ENCODE results near the gene SLC17A5. TPM values are rescaled to one million over a fixed set of nuclear protein-coding genes. Genes with fewer than 3 reads are reported as not detected.
"Not testable (repeated sequence)": the region's sequence is repeated elsewhere in the genome, so short reads cannot be mapped to it uniquely, and the experiment has no call there.

The SLC17A5 gene, protein sequence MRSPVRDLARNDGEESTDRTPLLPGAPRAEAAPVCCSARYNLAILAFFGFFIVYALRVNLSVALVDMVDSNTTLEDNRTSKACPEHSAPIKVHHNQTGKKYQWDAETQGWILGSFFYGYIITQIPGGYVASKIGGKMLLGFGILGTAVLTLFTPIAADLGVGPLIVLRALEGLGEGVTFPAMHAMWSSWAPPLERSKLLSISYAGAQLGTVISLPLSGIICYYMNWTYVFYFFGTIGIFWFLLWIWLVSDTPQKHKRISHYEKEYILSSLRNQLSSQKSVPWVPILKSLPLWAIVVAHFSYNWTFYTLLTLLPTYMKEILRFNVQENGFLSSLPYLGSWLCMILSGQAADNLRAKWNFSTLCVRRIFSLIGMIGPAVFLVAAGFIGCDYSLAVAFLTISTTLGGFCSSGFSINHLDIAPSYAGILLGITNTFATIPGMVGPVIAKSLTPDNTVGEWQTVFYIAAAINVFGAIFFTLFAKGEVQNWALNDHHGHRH
- 10 to 100 TPM in 1 of 2 donors, 1 to 10 TPM in 1; 9.1 to 12.7 TPM for total RNA-seq
- long read RNA-seq, transcript SLC17A5-201 (11 exons, 3,455 nt): major isoform, 8 of 16 reads
- long read RNA-seq, partial matches to known transcripts: 0 of 16 reads
- long read RNA-seq, other reads (novel, unspliced or antisense): 8 of 16 reads

DNA sequence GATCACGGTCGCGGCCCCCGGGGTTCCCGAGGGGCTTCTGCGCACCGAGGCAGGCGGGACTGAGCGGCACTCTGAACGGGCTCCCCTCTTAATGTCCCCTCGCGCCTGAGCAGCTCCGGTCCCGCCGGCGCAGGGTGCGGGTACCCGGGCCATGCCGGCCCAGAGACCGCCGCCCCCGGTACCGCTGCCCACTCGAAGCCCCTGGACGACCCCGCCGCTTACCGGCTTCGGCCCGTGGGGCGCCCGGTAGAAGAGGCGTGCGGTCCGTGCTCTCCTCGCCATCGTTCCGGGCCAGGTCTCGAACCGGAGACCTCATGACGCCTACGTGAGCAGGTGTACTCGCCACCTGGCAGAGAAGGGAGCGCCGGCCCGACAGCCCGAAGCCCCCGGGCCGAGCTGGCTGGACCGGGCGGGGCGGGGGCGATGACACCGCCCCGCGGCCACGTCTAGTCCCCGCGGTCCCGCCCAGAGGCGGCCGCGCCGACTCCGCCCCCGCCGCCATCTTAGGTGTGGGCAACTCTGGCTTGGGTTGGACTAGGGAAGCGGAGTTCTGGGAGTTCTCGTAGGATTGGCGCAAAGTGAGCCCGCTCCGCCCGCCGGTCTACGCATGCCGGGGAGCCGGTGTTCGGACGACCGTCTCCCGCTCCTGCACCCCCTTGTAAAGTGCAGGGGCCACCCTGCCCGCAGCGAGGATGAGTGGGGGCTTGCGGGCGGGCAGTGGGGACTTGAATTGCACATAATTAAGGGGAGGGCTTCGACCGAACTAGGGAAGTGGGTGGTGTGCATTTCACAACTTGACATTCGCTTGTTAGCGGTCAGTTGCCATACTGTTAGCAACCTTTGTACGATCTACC lies at the start of gene SLC17A5:
Gene SLC17A5, minus strand, starts transcription at position 422 of the 854 bp plus-strand sequence. Its CDS starts 106 bp downstream, at position 316.
- ATAC-seq: peak; percentile 98 to 99
- intact Hi-C loops (cut with DNase I): loop anchor here in 1 of 2 donors (5.0 kb wide), 1 partner anchor 136 kb away; no protein-coding TSS in a partner anchor

DNA sequence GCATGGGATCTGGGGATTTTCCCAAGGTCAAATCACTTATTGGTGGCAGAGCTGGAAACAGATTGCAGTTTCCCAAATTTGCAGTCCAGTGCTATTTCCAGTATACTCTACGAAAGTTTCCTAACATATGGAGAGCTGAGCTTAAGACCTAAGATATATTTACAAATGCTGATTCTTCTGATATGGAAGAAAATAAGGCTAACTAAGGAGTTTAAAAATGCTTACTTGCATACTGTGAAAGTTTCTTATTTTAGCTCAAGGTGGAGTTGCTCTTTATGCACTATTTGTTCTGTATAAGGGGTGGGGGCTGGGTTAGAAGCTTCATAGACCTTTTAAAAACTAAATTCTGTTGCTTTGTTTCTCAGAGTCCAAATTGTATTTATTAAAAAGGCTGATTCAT lies 49.7 kb upstream of the SLC17A5 start:
- ATAC-seq (no peak), DNase-seq (no peak)
- intact Hi-C loops (cut with DNase I): no loop called here

More for the DNA sequence above, at the start of gene SLC17A5:
- DNase-seq: peak; percentile 94

DNA sequence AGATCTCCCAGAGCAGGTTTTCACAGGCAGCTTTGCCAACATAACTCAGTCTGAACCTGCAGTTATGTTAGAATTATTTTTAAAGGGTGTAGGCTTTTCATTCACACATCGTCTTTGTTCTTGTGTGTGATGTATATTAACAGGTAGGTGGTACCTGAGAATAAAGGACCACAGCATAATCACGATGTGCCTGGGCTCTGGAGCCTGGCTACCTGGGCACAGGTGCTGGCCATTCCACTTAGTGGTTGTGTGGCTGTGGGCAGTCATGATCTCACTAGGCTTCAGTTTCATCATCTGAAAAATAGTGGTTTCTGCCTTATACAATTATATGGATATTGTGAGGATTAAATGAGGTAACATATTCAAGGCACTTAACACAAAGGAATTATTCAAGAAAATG lies 48.7 kb upstream of the SLC17A5 start:
- no peak for ATAC-seq

DNA sequence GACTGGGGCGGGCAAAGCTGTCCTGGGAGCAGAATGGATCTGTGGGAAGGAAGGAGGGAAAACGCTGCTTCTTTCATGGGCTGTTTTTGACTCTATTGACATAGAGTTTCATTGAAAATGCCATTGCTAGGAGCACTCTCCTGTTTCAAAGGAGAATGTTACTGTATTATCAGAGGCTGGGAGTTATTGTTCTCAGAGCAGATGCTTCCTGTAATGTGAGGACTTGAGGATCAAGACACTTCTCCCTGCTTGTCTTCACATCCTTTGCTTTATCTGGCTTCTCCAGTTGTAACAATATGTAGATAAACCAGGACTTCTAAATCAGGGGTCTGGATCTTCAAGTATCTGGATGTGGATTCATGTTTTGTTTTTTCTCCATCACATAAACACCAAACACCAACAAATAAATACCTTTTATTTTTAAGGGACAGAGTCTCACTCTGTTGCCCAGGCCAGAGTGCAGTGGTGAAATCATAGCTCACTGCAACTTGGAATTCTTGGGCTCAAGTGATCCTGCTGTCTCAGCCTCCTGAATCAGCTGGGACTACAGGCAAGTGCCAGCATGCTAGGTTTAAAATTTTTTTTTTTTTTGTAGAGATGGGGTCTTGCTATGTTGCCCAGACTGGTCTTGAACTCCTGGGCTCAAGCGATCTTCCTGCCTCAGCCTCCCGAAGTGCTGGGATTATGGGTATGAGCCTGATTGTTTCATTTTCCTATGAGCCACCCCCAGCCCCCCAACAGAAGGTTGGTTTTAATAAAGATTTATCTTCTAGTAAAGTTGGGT lies 46.1 kb upstream of the SLC17A5 start:
- DNase-seq (no peak), ATAC-seq (no peak)
- intact Hi-C loops (cut with DNase I): no loop called here

More for the DNA sequence above, 48.7 kb upstream of the SLC17A5 start:
- DNase-seq: no peak
- intact Hi-C loops (cut with DNase I): no loop called here

DNA sequence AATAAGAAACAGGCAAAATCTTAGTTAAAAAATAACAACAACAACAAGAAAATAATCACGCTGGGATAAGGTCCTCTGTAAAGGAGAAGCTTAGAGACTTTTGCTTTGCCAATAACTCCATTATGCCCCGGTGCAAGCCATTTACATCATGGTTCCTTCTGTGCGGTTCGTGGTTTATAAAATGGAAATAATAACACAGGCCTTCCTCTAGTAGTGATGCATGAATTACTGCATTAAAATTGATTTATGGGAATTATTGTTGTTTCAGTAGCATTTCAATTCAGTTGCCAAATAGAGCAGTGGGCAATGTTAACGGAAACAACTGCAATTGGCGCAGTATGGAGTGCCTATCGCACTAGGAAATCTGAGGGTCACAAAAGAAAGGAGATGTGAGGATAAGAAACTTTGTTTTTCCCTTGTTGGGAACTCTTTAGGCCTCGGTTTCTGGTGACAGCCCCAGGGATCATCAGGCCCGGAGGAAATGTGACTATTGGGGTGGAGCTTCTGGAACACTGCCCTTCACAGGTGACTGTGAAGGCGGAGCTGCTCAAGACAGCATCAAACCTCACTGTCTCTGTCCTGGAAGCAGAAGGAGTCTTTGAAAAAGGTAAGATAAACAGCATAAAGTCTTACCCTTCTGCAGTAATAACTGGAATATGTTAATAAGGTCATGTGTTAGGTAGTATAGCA lies 43.3 kb upstream of the SLC17A5 start:
- intact Hi-C loops (cut with DNase I): no loop called here
- no peak for DNase-seq
- no peak for ATAC-seq

DNA sequence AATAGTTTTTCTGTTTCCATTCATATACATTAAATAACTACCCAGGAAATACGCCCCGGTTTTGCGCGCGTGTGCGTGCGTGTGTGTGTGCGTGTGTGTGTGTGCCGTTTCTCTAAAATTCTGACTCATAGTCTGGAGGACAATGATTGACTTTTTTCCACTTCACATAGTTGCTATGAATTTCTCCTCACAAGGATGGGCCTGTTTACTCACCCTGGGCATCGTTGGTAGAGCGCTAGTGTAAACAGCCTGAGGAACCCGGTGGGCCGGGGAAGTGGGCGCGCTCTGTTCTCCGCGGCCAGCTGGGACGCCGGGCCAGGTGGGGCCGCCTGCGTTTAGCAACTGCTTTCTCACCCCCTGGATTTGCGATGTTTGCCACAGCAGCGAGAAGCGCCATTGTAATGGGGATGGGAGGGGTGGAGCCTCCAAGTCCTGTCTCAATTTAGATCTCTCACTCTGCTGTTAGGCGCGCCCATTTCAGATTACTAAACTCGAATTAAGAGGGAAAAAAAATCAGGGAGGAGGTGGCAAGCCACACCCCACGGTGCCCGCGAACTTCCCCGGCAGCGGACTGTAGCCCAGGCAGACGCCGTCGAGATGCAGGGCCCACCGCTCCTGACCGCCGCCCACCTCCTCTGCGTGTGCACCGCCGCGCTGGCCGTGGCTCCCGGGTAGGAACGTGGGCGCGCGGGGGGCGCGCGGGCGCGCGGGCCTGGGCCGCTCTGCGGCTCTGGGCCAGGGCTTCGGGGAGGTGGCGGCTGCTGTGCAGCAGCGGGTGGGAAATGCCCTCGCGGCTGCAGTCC lies 42.0 kb upstream of the SLC17A5 start, which contains the start of gene CD109:
Gene CD109, plus strand, starts transcription at position 585 of the 803 bp plus-strand sequence. Its CDS starts 13 bp downstream, at position 598.
- DNase-seq (peak; percentile 48), ATAC-seq (peak; percentile 93)
- intact Hi-C loops (cut with DNase I): no loop called here

DNA sequence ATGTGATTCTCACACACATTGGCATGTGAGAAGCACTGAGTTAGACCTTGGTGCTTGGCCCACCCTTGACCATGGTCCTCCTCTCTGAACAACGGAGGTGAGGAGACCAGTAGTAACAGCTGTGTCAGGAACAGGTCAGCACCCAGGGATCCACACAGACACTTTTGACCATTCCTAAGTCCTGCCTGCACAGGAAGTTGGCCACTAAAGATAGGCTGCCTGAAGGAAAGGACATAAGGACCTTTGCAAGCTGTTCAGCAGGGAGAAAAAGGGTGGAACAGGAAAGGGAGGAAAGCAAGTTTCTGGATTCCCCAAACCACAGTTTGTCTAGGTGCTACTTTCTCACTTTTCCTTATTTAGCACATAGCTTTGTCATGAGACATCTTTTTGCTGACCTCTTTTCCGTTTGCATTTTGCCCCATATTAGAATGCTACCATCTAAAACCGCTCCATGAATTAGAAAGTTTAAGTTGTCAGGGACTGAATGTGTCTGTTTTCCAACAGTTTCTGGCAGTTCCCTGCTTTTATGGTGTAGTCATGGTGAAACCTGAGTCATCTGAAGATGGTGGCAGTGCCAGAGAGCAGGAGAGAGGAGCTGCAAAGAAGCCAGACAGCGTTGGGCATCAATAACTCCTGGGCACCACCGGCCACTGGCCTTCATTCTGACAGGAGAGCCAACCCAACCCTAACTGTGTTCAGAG lies 41.1 kb upstream of the SLC17A5 start:
- DNase-seq (no peak), ATAC-seq (peak; percentile 14 to 57)
- intact Hi-C loops (cut with DNase I): no loop called here

DNA sequence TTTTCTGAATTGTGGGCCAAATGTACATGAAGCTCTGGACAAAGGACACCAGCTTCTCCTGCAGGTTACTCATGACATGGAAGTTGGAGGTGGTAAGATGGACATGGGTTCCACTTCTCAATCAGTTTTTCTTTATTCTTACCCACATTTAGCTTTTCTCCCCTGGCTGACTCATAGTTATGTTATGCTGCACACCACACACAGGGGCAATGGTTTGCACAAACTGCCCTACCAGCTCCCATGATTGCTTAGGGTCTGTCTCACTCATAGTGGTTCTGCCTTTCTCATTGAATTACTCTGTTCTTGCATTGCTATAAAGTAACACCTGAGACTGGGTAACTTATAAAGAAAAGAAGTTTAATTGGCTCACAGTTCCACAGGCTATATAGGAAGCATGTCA lies 37.7 kb upstream of the SLC17A5 start:
- no peak for ATAC-seq
- intact Hi-C loops (cut with DNase I): no loop called here
- DNase-seq: no peak

DNA sequence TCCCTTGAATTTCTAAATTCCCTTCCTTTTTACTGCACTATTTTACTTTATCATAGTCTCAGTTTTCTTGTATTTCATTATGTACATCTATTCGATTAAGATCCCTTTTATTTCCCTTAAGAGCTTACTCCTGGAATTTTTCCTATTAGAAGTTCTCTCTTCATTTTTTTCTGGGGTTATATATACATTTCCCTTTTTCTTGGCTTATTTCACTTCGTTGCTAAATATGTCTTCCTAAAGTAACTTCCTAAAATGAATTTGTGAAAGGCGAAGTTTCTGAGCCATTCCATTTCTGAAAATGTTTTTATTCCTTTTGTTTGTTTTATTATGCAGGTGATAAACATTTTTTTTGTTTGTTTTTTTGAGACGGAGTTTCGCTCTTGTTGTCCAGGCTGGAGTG lies 36.3 kb upstream of the SLC17A5 start:
- no peak for ATAC-seq
- intact Hi-C loops (cut with DNase I): no loop called here
- no peak for DNase-seq

DNA sequence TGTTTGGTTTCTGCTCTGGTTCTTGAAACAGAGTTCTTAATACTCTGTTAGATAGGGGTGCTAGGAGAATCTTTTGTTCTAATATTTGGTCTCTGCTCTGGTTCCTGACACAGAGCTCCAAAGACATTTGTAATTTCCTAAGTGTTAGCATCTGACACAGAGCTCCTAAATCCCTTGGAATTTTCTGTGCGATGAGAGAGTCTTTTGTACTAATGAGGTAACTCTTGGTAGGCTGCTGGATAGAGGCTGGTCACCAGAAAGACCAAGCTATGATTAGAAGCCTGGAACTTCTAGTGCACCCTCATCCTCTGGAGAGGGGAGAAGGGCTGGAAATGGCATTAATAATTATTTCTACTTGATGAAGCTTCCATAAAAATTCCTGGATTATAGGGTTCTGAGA lies 34.6 kb upstream of the SLC17A5 start:
- ATAC-seq: no peak
- intact Hi-C loops (cut with DNase I): no loop called here

DNA sequence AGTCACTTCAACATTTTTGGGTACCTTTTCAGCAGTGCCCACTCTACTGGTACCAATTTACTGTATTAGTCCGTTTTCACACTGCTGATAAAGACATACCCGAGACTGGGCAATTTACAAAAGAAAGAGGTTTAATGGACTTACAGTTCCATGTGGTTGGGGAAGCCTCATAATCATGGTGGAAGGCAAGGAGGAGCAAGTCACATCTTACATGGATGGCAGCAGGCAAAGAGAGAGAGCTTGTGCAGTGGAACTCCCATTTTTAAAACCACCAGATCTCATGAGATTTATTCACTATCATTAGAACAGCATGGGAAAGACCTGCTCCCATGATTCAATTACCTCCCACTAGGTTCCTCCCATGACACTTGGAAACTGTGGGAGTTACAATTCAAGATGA lies 29.8 kb upstream of the SLC17A5 start:
- intact Hi-C loops (cut with DNase I); ATAC-seq; DNase-seq: not testable (repeated sequence)

More for the DNA sequence above, 34.6 kb upstream of the SLC17A5 start:
- no peak for DNase-seq

DNA sequence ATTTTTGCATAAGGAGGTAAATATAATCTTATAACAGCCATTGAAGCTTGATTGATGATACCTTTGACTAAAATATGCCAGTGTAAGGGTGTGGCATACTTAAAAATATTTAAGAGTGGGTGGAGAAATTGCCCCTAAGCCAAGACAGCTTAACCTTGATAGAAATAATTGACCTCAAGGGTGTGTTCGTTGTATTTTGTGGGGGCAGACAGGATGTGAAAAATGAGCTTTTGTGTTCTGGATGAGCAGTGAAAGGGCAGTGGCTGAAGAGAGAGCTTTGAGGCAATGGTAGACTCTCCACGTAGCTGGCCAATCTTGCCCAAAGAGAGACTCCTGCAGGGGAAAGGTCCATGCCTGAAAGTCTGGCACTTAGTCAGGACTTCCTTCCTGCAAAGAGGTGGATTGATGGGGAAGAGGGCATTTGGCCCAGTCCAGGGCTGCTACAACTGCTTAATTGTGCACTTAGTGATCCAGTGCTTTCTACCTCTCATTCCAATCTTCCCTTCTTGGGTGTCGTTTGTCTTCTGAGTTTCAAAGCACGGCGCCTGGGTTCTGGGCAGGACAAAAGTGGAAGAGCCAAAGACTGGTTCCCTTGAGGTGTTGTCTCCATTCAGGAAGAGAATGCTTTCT lies 26.6 kb upstream of the SLC17A5 start:
- DNase-seq (no peak), ATAC-seq (peak in 1 of 2 donors; percentile 15)
- intact Hi-C loops (cut with DNase I): no loop called here

DNA sequence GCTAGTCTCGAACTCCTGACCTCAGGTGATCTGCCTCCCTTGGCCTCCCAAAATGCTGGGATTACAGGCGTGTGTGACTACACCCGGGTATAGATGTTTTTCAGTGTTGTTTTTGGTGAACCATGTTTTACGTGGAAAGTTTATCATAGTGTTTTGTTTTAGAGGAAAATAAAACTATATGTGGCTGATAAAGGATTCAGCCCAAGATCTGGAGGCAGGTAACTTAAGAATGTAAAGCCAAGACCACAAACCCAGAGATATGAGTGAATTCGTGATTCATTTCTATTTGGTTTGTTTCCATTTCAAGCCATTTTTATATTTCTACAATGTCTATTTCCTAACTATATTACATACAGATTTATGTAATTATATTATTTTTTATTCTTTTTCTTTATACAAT lies 26.1 kb upstream of the SLC17A5 start:
- intact Hi-C loops (cut with DNase I): loop anchor here in 1 of 2 donors (5.0 kb wide), 1 partner anchor 52 kb away; no protein-coding TSS in a partner anchor
- not testable (repeated sequence) for ATAC-seq, DNase-seq

DNA sequence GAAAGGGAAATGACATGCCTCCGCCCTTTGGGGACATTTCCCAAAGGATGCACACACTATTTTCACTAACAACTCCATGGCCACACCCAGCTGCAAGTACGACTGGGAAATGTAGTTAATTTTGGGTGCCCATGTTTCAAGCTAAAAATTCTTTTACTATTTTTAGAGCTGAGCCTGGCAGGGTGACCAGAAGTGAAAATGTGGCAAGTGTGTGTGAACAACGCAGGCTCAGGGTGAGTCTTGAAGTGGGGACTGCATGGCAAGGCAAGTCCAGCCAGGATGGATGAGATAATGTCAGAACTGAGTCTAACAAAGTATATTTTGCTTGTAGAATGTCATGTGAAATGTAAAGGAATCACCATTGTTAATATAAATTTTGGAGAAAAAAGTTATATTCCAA lies 25.2 kb upstream of the SLC17A5 start:
- intact Hi-C loops (cut with DNase I): loop anchor here in 1 of 2 donors (5.0 kb wide), 1 partner anchor 53 kb away; no protein-coding TSS in a partner anchor
- peak; percentile 58 to 66 for ATAC-seq
- DNase-seq: no peak

DNA sequence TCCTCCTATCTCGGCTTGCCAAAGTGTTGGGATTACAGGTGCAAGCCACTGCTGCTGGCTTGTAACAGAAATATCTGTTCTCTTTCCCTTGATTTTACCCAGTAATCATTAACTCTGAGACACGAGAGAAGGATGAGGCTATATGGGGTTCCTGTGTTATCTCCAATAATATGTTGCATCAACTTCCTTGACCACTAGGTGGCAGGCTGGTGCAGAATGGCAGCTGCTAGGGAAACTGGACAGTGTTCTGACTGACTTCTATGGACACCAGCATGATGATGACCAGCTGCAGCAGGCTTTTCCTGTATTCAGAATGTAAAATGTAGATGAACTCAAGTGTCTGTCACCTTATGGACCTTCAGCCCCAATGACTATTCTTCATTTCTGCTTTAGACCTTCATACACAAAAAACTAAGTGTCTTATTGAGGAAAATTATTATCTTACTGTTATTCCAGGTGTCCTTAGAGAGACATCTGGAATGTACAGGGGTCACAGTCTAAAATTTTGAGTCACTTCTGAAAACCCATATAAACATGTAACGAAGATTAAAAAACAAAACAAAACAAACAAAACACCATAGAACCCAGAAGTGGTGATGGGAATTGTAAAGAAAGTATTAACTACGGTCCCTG lies 21.8 kb upstream of the SLC17A5 start:
- intact Hi-C loops (cut with DNase I): loop anchor here (1.0 to 5.0 kb wide), 2 partner anchors 57 to 58 kb away; no protein-coding TSS in a partner anchor
- DNase-seq (peak; percentile 76), ATAC-seq (peak; percentile 82 to 86)
